ENCODE measurements around the gene EEF2K.
"Not testable (repeated sequence)": the region's sequence is repeated elsewhere in the genome, so short reads cannot be mapped to it uniquely, and the experiment has no call there.

Gene EEF2K

DNA sequence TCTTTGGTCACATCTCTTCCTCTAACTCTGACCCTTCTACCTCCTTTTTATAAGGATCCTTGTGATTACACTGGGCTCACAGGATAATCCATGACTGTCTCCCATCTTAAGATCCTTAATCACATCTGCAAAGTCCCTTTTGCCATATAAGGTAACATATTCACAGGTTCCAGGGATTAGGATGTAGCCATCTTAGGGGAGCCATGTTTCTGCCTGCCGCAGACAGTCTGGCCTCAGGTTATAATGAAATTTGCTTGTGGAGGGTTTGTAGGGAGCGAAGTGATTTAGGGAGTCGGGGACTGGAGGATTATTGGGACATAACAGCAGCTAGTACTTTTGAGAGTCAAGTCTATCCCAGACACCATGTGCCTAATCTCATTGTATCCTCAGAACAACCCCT, 7.7 kb downstream of the EEF2K start:
- no peak for DNase-seq

GRCh38 chr16:22214402-22214801, 8.3 kb downstream of the EEF2K start:
- no peak for DNase-seq

DNA sequence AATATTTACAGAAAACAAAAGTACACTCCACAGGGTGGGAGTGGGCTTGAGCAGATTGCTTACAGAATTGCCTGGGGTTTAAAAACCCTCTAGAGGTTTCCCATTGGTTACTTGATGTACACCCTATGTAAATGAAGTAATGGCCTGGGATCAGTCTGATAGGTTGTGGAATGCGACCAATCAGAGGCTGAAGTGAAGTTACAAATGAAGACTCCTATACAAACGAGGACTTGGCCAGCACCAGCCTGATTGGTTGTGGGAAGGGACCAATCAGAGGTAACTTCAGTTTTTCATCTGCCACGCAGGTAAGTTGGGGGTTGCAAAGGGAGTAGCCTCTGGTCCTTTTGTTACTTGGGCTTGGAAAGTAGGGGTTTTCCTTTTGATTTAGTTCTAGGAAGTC, 8.8 kb downstream of the EEF2K start:
- no peak for DNase-seq

DNA sequence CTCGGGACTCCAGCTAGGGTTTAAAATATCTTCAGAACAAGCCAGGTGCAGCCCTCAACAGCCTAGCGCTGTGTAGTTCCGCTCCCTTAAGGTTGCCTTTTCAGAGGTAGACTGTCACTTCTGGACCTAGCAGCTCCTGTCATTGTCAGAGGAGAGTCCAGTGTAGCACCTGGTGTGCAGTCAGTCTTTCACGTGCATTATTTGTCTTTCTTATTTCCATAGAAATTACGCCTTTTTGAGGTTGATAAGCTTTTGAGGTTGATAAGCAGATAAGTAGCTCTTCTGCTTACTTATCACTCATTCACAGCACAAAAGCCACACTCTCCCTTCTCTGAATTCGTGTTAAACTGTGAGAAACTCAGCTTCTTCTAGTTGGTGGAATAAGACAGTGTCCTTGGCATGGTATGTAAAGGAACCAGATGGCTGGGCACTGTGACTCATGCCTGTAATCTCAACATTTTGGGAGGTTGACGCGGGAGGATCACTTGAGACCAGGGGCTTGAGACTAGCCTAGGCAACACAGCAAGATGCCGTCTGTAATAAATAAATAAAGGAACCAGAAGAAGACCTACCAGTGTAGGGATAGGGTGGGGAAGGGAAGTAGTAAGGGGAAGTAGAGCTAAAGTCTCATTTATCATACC, 10.2 kb downstream of the EEF2K start:
- no peak for DNase-seq

DNA sequence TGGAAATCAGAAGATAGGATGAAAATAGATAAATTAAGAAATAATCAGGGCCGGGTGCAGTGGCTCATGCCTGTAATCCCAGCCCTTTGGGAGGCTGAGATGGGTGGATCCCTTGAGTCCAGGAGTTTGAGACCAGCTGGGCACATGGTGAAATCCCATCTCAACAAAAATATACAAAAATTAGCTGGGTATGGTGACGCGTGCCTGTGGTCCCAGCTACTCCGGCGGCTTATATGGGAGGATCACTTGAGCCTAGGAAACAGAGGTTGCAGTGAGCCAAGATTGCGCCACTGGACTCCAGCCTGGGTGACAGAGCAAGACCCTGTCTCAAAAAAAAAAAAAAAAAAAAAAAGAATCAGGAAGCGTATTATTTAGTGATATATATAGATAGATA, 10.8 kb downstream of the EEF2K start:
- not testable (repeated sequence) for DNase-seq

GRCh38 chr16:22217890-22218730, 12.0 kb downstream of the EEF2K start:
- DNase-seq = no peak

GRCh38 chr16:22219389-22220068, 13.5 kb downstream of the EEF2K start:
- no peak for DNase-seq

- DNase-seq = no peak
Measured at GRCh38 chr16:22220069-22220440, 14.0 kb downstream of the EEF2K start.

DNA sequence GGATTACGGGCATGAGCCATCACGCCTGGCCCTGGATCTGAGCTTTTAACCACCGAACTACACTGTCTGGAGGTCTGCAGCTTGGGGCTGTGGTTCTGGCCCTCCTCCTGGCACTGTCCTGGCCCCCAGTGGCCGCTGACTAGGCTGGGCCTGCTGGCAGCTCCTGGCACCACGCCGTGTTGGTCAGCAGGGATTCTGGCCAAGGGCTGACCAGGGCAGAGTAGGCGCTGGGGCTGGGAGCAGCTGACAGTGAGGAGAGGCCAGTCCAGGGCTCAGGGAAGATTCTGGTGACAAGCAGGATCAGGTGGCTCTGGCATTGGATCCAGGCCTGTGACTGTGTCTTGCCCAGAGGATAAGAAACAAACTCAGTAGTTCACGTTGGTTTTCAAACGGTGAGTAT, 14.6 kb downstream of the EEF2K start:
- DNase-seq = no peak

DNA sequence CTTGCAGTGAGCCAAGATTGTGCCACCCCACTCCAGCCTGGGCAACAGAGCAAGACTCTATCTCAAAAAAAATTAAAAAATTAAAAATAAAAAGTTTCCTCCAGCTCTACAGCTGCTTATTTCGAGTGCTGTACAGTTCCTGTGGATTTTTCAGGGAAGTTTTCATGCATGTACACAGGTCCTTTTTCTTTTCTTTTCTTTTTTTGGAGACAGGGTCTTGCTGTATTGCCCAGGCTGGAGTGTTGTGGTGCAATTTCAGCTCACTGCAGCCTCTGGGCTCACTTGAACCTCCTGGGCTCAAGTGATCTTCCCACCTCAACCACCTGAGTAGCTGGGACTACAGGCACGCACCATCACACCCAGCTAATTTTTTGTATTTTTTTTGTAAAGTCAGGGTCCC, 15.9 kb downstream of the EEF2K start:
- no peak for DNase-seq

GRCh38 chr16:22222998-22223397, 16.9 kb downstream of the EEF2K start:
- DNase-seq = no peak

DNA sequence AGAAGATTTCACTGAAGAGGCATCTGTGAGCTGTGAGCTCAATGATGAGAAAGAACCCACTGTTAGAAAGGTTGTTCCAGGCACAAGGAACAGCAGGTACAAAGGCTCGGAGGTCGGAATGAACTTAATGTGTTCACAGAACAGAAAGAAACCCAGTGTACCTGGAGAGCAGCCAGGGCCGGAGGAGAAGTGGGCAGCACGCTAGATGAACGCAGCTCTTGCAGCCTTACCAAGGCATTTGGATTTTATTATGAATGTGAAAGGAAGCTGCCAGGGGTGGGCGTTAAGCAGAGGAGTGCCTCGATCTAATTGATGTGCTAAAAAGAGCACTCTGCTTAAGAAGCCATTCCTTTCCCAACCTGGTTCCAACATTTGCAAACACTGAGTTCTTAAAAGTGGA, 19.0 kb downstream of the EEF2K start:
- DNase-seq = no peak

- DNase-seq = no peak
Measured at GRCh38 chr16:22229889-22230288, 23.8 kb downstream of the EEF2K start.

GRCh38 chr16:22232277-22233036, 26.4 kb downstream of the EEF2K start:
- no peak for DNase-seq

DNA sequence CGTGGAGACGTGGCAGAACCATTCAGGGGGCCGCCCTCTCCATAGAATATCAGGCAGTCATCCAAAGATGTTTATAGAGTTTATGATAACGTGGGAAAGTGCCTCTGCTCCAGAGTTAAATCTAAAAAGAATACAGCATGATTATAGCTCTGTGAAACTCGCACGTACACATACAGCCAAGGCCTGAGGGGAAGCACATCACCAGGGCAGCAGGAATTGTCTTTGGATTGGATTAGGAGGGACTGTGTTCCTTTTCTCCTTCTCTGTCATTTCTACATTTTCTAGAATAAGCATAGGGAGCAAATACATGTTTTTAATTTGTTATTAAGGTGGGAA, 26.9 kb downstream of the EEF2K start:
- no peak for DNase-seq

DNA sequence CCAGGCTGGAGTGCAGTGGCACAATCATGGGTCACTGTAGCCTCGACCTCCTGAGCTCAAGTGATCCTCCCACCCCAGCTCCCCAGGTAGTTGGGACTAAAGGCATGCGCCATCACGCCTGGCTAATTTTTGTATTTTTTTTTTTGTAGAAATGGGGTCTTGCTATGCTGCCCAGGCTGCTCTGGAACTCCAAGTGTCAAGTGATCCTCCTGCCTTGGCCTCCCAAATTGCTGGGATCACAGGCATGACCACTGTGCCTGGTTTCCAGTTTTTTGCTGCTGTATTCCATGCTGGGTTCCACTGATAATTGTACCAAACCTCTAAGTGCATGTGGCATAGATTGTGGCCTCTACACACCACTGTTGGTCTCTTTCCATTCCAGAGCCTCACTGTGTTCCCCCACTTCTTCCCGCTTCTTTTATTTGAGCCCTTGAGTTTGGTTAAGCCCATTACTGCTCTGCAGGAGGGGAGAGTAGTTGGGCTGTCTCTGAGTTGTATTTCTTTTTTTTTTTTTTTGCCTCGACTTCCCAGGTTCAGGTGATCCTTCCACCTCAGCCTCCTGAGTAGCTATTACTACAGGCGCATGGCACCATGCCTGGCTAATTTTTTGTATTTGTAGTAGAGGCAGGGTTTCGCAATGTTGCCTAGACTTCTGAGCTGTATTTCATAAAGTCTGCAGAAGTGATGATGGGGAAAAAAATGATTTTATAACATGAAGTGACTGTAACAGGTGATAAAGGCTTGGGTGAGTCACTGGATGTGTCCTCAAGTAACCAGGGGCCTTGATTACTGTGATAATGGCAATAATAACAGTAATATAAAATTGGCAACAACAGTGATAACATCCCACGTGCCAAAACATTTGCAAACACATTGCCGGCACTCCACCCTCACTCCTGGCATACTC, 30.0 kb downstream of the EEF2K start:
- DNase-seq = no peak

- no peak for DNase-seq
Measured at GRCh38 chr16:22239131-22239805, 33.2 kb downstream of the EEF2K start.

- DNase-seq = no peak
Measured at GRCh38 chr16:22240023-22240710, 34.1 kb downstream of the EEF2K start.

- DNase-seq = no peak
Measured at GRCh38 chr16:22250522-22250921, 44.4 kb downstream of the EEF2K start.

GRCh38 chr16:22252317-22252716, 46.2 kb downstream of the EEF2K start:
- no peak for DNase-seq

GRCh38 chr16:22253272-22253671, 47.2 kb downstream of the EEF2K start:
- no peak for DNase-seq
